Measurements from ENCODE around the gene ATM.

- no peak for TF ChIP-seq CTCF (IDR thresholded peaks at IDR 0.05)
- TF ChIP-seq POLR2AphosphoS5 (IDR thresholded peaks at IDR 0.05), result no peak
Observed at GRCh38 chr11:108341654-108342053, 118.8 kb downstream of the ATM start.
